ACHN (cell line): ENCODE data around the gene FAM222B.
A peak's percentile ranks its signal among the peaks of the same experiment; 100 is the strongest.

ENCODE experiments used
- DNase-seq: peaks from one replicate; pipeline ENCODE4 v3.0.0-alpha.2; 2015
- in situ Hi-C: cut with HindIII; loops from 2 replicates; pipeline ENCODE4 v1.10.0; 2017; ENCODE audit warnings: low sequenced_read_pairs, low pct_ligation_motif_present, low pct_unique_long_range_greater_than_20kb

The FAM222B gene

GRCh38 chr17:28751600-28752366, 90.8 kb downstream of the FAM222B start:
- in situ Hi-C loops = no loop called here
- DNase-seq = no peak

GRCh38 chr17:28750178-28751047, 92.2 kb downstream of the FAM222B start:
- in situ Hi-C loops = no loop called here
- DNase-seq = peak; percentile 94

DNA sequence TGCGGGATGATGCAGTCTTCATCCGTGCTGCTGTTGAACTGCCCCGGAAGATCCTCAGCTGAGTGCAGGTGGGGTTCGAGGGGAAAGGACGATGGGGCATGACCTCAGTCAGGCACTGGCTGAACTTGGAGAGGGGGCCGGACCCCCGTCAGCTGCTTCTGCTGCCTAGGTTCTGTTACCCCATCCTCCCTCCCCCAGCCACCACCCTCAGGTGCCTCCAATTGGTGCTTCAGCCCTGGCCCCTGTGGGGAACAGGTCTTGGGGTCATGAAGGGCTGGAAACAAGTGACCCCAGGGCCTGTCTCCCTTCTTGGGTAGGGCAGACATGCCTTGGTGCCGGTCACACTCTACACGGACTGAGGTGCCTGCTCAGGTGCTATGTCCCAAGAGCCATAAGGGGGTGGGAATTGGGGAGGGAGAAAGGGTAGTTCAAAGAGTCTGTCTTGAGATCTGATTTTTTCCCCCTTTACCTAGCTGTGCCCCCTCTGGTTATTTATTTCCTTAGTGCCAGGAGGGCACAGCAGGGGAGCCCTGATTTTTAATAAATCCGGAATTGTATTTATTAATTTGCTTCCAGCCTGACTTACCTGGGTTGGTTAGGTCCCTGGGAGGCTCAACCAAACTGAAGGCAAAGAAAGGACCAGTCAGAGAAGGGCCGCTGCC, 92.9 kb downstream of the FAM222B start:
- no peak for DNase-seq
- in situ Hi-C loops = no loop called here

DNA sequence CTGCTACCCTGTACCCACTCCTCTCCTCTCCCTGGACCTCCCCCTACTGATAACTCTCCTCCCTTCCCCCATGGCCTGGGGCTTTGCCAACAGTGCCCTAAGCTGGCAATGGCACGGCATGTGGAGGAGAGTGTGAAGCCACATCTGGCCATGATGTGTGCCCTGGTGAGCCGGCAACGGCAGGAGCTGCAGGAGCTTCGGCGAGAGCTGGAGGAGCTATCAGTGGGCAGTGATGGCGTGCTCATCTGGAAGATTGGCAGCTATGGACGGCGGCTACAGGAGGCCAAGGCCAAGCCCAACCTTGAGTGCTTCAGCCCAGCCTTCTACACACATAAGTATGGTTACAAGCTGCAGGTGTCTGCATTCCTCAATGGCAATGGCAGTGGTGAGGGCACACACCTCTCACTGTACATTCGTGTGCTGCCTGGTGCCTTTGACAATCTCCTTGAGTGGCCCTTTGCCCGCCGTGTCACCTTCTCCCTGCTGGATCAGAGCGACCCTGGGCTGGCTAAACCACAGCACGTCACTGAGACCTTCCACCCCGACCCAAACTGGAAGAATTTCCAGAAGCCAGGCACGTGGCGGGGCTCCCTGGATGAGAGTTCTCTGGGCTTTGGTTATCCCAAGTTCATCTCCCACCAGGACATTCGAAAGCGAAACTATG, 93.6 kb downstream of the FAM222B start:
- DNase-seq = no peak
- in situ Hi-C loops = no loop called here

GRCh38 chr17:28747801-28748750, 94.5 kb downstream of the FAM222B start:
- no peak for DNase-seq
- in situ Hi-C loops = no loop called here

DNA sequence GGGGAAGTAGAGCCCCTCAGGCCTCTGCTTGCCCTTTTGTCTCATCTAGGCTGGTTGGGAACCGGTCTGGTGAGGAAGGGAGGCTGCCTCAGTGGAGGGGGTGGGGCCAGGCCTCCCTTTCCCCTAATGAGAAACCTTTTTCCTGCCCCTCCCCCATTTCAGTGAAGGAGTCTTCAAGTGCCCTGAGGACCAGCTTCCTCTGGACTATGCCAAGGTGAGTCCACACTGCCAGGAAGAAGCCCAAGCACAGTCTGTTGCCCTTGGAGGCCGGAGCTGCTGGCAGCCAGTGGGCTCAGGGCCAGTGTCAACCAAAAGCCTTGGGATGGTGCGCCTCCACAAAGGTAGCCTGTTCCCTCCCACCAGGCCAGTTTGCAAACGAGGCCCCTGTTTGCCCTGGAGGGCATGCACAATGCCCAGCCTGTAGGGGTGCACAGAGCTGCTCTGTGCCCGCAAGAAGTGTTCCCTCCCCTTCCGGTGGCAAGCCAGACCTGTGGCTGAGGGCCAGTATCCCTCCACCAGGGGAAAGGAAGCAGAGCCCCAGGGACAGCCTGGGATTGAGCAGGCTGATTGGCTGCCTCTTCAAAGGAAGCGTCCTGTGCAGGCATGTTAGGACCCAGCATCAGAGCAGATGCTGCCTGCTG, 95.4 kb downstream of the FAM222B start:
- in situ Hi-C loops = no loop called here
- no peak for DNase-seq

DNA sequence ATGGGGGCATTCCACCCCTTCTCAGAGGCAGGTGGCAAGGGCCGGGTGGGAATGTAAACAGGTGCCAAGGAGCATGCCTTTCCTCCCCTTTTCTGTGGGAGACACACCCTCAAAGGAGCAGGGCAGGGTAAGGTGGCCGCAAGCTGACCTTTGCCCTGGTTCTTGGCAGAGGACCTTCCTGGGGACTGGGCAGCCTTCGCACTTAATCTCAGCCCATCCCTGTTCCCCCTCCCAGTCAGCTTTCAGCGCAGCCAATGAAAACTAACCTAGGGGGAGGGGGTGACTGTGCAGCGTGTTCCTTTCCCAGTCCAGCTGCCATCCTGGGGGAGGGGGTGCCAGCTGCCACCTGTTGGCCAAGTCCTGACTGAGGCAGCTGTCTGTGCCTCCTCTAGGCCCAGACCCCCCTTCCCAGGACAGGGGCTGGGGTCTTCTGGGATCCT, 96.0 kb downstream of the FAM222B start:
- DNase-seq = no peak
- in situ Hi-C loops = no loop called here

DNA sequence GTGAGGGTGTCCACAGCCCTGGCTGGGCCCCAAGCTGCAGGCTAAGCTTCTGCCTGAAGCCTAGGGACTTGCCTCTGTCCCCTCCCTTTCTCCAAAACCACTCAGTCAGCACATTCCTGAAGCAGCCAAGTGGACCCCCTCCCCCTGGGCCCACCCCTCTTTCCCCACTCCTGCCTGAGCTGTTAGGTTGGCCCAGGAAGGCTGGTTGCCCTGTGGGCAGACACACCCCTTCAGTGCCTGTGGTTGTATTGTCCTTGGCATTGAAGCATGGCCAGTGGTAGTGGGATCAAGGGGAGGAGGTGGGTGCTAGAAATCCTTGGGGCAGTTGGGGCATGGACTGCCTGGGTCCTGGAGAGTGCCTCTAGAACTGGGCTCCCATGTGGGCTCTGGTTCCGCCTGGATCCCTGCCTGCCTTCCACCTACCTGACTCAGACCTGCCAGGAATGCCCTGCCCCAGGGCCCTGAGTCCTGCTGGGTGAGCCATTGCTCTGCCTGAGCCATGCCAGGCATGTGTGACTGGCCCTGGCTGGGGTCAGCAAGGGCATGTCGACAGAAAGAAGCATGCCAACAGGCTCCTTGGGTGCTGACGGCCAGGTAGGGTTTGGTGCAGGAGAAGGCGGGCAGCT, 96.7 kb downstream of the FAM222B start:
- DNase-seq = peak; percentile 61
- in situ Hi-C loops = no loop called here

- in situ Hi-C loops = no loop called here
Measured at GRCh38 chr17:28744972-28745785, 97.4 kb downstream of the FAM222B start.

GRCh38 chr17:28744104-28744971, 98.3 kb downstream of the FAM222B start:
- DNase-seq = peak; percentile 54
- in situ Hi-C loops = no loop called here

More at GRCh38 chr17:28744972-28745785, 97.4 kb downstream of the FAM222B start:
- DNase-seq = peak; percentile 41

DNA sequence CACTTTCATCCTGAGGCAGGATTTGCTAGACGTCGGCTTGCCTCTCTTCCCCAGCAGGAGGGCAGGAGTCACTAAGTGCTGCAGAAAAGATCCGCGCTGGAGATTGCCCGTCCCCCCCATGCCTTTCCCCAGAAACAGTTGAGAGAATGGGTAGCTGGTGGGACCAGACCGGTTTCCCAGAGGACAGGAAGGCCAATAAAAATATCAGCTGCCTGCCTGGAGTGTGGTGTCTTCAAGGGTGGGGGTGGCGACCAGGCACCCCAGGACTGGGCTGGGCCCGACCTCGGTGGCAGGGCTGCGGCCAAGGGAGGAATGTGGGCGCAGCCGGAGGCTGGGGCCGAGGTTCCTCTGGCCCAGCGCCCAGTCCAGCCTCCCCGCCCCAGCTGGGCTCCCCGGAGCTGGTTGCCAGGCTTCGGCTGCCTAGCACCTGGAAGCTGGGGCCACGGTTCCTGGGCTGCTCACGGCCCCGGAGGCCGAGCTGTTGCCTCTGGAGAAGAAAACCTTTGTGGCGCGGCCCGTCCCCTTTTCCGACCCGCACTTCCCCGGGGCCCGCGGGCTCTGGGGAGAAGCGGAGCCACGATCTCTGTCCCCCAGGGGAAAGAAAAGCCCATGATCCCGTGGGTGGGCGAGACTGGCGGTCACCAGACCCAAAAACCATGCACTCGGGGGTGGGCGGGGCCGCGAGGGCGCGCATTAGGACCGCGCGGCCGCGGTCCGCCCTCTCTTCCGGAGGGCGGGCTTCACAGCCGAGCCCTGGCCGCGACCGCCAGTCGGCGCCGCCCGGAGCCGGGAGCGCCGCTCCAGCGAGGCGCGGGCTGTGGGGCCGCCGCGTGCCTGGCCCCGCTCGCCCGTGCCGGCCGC, 99.1 kb downstream of the FAM222B start, which contains the start of gene TRAF4:
Gene TRAF4 (plus strand): TSS at position 769 of the 861 bp plus-strand sequence. CDS start 102 bp downstream, outside the sequence.
- DNase-seq = peak; percentile 92
- in situ Hi-C loops = no loop called here

DNA sequence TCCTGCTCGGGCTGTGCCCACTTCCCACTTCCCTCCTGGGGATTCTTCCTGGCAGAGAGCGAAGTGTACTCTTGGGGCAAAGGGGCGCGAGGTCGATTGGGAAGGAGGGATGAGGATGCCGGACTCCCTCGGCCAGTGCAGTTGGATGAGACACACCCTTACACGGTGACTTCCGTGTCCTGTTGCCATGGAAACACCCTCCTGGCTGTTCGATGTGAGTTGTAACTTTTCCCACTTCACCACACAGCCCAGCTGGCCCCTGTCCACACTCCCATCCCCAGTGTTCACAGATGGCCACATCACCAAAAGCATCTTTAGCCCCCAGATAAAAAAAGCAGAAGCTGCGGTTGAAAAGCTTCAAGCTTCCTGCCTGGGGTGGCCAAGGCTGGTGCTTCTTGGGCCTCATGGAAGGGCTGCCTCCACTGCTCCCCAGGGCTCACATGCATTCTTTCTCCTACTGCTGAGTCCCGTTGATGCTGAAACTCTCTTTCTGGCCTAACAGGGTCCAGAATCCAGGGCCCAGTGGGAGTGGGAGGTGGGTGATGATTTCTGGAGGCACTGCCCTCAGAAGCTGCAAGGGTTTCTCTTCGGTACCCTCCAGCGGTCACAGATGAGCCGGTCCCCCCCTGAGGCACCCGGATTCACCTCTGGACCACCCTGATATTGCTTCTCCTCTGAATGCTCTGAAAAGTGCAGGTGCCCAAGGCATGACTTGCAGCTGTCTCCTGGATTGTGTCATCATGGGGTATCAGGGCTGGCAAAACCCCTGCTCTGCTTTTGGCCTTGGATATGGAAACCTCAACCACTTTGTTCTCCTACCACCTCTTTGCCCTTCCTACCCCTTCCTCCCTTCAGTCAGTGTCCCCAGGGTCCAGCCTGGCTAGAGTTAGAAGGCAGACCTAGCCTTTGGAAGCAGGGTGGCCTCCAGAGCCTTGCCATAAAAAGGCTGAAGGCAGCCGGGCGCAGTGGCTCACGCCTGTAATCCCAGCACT, 100.9 kb downstream of the FAM222B start:
- in situ Hi-C loops = no loop called here
- no peak for DNase-seq
